ENCODE data around the gene SRGAP3.

GRCh38 chr3:9020426-9020825 is 229.0 kb downstream of the SRGAP3 start:
- TF ChIP-seq NFYB (CRISPR knock-in tag; conservative IDR thresholded peaks at IDR 0.05; ENCODE audit: low read depth) = no peak
- TF ChIP-seq CTCF (IDR thresholded peaks at IDR 0.05) = no peak
- TF ChIP-seq MYBL2 (CRISPR knock-in tag; IDR thresholded peaks at IDR 0.05) = no peak
- no peak for TF ChIP-seq JAZF1 (CRISPR knock-in tag; IDR thresholded peaks at IDR 0.05)
- no peak for TF ChIP-seq TEAD4 (CRISPR knock-in tag; IDR thresholded peaks at IDR 0.05)
- TF ChIP-seq E2F5 (CRISPR knock-in tag; IDR thresholded peaks at IDR 0.05) = no peak
- no peak for TF ChIP-seq ZBTB43 (CRISPR knock-in tag; IDR thresholded peaks at IDR 0.05)

Measured in WTC11 (cell line).